ENCODE results near the gene APCDD1. TPM values are rescaled to one million over a fixed set of nuclear protein-coding genes. Genes with fewer than 3 reads are reported as not detected.
A peak's percentile ranks its signal among the peaks of the same experiment; 100 is the strongest.

Gene APCDD1
- total and polyA plus RNA-seq, 8 donors = 5.6 to 31.1 (median 16.4) TPM

DNA sequence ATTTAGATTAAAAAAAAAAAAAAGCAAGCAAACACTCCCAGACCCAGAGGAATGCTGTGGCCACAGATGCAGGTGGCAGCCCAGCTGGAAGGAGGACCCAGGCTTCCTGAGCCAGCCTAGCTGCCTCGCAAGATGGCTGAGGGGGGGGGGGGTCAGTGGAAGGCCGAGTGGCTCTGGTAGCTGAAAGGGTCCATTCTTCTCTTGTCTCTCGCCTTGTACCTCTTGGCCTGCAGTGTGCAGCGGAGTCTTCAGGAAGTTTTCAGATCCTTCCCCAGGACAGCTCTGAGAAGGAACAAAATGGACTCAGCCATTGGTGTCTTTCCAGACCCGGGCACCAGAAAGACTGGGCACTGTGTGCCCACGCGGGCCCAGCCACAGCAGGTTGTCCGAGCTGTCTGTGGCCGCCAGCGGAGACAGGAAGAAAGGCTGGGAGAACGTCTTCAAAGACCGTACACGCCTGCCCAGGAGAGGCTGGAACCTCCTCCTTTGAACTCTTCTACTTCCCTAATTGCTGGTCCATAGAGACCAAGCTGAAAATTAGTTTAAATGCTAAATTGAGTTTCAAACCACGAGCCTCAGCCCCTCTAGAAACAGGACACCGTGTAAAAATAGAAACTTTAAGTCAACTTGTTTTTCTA is 21.3 kb downstream of the APCDD1 start:
- DNase-seq = no peak
- intact Hi-C loops (cut with DNase I) = no loop called here
- 85 to 90% methylated on average over 15 of the region's 15 CpGs for WGBS, 2 donors
- no peak overlapping the region for H3K4me3 ChIP-seq
- peak in 1 of 4 donors; percentile 44 for ATAC-seq
- H3K4me1 ChIP-seq = peaks cover 0 to 13% (median 4%) of the 10 kb centered on the region in 3 donors
- no peak for FAIRE-seq
- no peaks in the 10 kb centered on the region for H3K27me3 ChIP-seq
- no peak overlapping the region for H3K27ac ChIP-seq
- no peaks in the 10 kb centered on the region for H3K9me3 ChIP-seq
- H3K36me3 ChIP-seq = no peaks in the 10 kb centered on the region
- TF ChIP-seq, protein P1, sequence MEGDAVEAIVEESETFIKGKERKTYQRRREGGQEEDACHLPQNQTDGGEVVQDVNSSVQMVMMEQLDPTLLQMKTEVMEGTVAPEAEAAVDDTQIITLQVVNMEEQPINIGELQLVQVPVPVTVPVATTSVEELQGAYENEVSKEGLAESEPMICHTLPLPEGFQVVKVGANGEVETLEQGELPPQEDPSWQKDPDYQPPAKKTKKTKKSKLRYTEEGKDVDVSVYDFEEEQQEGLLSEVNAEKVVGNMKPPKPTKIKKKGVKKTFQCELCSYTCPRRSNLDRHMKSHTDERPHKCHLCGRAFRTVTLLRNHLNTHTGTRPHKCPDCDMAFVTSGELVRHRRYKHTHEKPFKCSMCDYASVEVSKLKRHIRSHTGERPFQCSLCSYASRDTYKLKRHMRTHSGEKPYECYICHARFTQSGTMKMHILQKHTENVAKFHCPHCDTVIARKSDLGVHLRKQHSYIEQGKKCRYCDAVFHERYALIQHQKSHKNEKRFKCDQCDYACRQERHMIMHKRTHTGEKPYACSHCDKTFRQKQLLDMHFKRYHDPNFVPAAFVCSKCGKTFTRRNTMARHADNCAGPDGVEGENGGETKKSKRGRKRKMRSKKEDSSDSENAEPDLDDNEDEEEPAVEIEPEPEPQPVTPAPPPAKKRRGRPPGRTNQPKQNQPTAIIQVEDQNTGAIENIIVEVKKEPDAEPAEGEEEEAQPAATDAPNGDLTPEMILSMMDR (IDR thresholded peaks at IDR 0.05) = no peak

DNA sequence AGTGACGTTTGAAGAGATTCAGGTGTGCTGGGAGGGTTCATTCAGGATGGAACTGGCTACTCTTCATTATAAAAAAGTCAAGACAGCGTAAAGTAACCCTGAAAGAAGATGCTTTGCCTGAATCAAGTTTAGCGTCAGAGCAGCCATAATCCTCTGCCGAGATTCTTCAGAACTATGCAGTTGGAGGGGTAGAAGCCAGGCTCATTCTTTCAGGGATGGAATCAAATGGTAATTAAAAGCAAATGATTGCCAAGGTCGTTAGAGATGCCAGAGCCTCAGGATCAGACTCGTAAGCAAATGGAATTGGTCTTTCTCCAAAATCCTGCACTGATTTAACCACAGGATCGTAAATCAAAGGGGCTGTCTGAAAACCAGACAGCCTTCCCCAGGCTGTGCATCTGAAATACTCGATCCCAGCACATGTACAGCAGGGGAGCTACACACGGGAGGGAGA is 21.9 kb downstream of the APCDD1 start:
- Histone ChIP-seq H3K36me3 (no peaks in the 10 kb centered on the region), H3K27ac (no peak overlapping the region), H3K9me3 (no peaks in the 10 kb centered on the region), H3K27me3 (no peaks in the 10 kb centered on the region), H3K4me1 (peaks cover 0 to 13% (median 4%) of the 10 kb centered on the region in 3 donors), H3K4me3 (no peak overlapping the region)
- DNase-seq (peak in 1 of 6 donors; percentile 22), ATAC-seq (peak; percentile 54 to 81 (median 72)), FAIRE-seq (no peak)
- TF ChIP-seq, protein P1 (IDR thresholded peaks at IDR 0.05) = no peak
- intact Hi-C loops (cut with DNase I) = no loop called here
- 50 to 54% methylated on average over 9 of the region's 9 CpGs for WGBS, 2 donors

DNA sequence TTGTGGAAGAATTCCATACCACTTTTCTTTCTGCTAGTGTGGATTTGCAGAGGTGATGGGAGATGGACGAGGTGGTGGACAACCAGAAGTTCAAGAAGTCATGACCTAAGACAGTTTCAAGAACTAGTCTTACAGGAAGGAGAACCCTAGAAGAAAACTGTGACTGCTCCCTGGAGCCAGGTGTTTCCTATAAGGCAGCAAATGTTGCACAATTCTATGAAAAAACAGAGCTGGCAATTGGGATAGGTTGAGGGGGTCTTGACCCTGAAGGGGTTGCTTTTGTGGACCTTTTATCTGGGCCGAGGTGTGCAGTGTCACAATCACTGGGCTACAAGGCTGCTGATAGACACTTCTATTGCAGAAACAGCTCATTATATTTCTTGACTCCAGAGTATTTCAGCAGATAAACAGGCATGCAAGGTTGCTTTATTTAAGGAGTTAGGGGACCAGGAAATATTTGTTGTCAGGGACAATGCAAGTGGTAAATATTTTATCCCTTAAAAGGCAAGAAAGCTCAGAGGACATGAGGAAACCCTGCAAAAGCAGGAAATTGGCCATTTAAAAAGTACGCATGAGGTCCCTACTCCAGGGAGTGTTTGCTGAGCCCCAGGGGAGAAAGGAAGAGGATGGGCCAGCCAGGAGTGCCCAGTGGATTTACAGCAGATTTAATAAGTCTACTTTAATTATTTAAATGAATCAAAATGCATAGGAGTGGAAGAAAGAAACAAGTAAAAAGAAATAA is 22.9 kb downstream of the APCDD1 start:
- H3K4me1 ChIP-seq = peaks cover 0 to 13% (median 4%) of the 10 kb centered on the region in 3 donors
- H3K27me3 ChIP-seq = no peaks in the 10 kb centered on the region
- no peaks in the 10 kb centered on the region for H3K9me3 ChIP-seq
- ATAC-seq = no peak
- FAIRE-seq = no peak
- TF ChIP-seq, protein P1 (IDR thresholded peaks at IDR 0.05) = no peak
- WGBS, 2 donors = 66% methylated on average over 3 of the region's 3 CpGs
- H3K27ac ChIP-seq = no peak overlapping the region
- no peak overlapping the region for H3K4me3 ChIP-seq
- no peaks in the 10 kb centered on the region for H3K36me3 ChIP-seq
- no peak for DNase-seq
- intact Hi-C loops (cut with DNase I) = no loop called here

DNA sequence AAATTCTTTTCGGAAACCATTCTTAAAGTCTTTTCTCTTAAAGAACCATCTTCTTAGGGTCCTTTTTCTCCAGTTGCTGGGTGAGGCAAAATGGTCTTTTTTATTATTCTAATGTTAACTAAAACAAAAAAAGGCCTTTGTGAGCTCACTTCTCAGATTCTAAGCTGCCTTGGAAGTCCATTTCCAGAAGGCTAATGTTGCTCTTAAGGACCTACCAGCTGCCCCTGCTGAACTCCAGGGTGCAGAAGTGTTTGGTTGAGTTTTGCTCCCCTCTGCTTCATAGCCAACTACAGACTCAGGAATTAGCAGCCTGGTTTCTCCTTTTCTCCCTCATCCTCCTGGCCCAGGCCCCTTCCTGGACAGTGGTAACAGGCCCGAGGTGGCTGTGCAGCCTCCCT is 23.4 kb downstream of the APCDD1 start:
- H3K27ac ChIP-seq = no peak overlapping the region
- H3K9me3 ChIP-seq = no peaks in the 10 kb centered on the region
- ATAC-seq = no peak
- TF ChIP-seq, protein P1 (IDR thresholded peaks at IDR 0.05) = no peak
- WGBS, 2 donors = 88 to 91% methylated on average over 2 of the region's 2 CpGs
- FAIRE-seq = no peak
- no peak overlapping the region for H3K4me3 ChIP-seq
- H3K4me1 ChIP-seq = peaks cover 0 to 16% (median 4%) of the 10 kb centered on the region in 3 donors
- no peaks in the 10 kb centered on the region for H3K36me3 ChIP-seq
- intact Hi-C loops (cut with DNase I) = no loop called here
- no peaks in the 10 kb centered on the region for H3K27me3 ChIP-seq
- DNase-seq = no peak

DNA sequence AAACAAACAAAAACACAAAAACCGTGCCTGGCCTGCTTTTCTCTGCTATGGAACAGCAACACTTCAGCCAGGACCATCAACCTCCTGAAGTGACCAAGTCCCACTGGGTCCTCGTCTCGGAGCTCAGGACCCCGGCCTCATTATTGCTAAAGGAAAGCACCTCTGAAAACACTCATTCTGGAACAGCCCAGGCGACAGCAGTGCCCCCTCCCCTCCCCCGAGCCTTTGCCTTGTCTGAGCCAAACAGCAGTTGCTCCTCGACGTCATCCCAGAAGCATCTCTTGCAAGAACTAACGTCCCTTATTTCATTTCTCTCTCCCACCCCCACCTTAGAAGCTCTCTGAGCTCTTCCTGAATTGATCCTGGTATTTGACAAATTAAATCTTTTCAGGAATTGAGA is 27.4 kb downstream of the APCDD1 start:
- FAIRE-seq = no peak

More for the DNA sequence above, 27.4 kb downstream of the APCDD1 start:
- no peak overlapping the region for H3K4me3 ChIP-seq
- WGBS, 2 donors = 73 to 88% methylated on average over 9 of the region's 9 CpGs
- H3K27ac ChIP-seq = no peak overlapping the region
- TF ChIP-seq, protein P1 (IDR thresholded peaks at IDR 0.05) = no peak
- ATAC-seq (no peak), DNase-seq (no peak)
- H3K9me3 ChIP-seq = no peaks in the 10 kb centered on the region
- intact Hi-C loops (cut with DNase I) = no loop called here
- peaks cover 0 to 10% (median 3%) of the 10 kb centered on the region in 3 donors for H3K4me1 ChIP-seq
- no peaks in the 10 kb centered on the region for H3K27me3 ChIP-seq
- peaks cover 0 to 6% (median 0%) of the 10 kb centered on the region in 3 donors for H3K36me3 ChIP-seq
